Ishikawa (cell line): Measurements from ENCODE around the gene PARD3.

Source experiments
- CEBPB ChIP-seq: IDR thresholded peaks from 2 replicates; pipeline ENCODE4 v1.6.1; 2012
- CREB1 ChIP-seq: IDR thresholded peaks from 2 replicates; pipeline ENCODE4 v1.6.1; 2012; ENCODE audit warnings: low read depth
- EGR1 ChIP-seq: IDR thresholded peaks from 2 replicates; pipeline ENCODE4 v1.6.1; 2012
- EP300 ChIP-seq: IDR thresholded peaks from 2 replicates; pipeline ENCODE4 v1.6.1; 2012; ENCODE audit warnings: borderline replicate concordance
- FOXM1 ChIP-seq: IDR thresholded peaks from 2 replicates; pipeline ENCODE4 v1.6.1; 2012; ENCODE audit warnings: low read depth, borderline replicate concordance
- NFIC ChIP-seq: IDR thresholded peaks from 2 replicates; pipeline ENCODE4 v1.6.1; 2012
- RAD21 ChIP-seq: IDR thresholded peaks from 2 replicates; pipeline ENCODE4 v1.6.1; 2012; ENCODE audit warnings: low read depth
- TAF1 ChIP-seq: IDR thresholded peaks from 2 replicates; pipeline ENCODE4 v1.6.1; 2012; ENCODE audit warnings: low read depth, mild to moderate bottlenecking
- TCF12 ChIP-seq: IDR thresholded peaks from 2 replicates; pipeline ENCODE4 v1.6.1; 2012; ENCODE audit warnings: low read depth
- TEAD4 ChIP-seq: IDR thresholded peaks from 2 replicates; pipeline ENCODE4 v1.6.1; 2012
- USF1 ChIP-seq: IDR thresholded peaks from 2 replicates; pipeline ENCODE4 v1.6.1; 2012
- YY1 ChIP-seq: IDR thresholded peaks from 2 replicates; pipeline ENCODE4 v1.6.1; 2012; ENCODE audit warnings: low read depth
- ZBTB7A ChIP-seq: IDR thresholded peaks from 2 replicates; pipeline ENCODE4 v1.6.1; 2012; ENCODE audit warnings: low read depth
- TF ChIP-seq, protein P1 (sequence below): IDR thresholded peaks from 2 replicates; pipeline ENCODE4 v1.6.1; 2012; ENCODE audit warnings: low read depth, mild to moderate bottlenecking
- TF ChIP-seq, protein P2 (sequence below): IDR thresholded peaks from 2 replicates; pipeline ENCODE4 v1.6.1; 2012

The PARD3 gene

DNA sequence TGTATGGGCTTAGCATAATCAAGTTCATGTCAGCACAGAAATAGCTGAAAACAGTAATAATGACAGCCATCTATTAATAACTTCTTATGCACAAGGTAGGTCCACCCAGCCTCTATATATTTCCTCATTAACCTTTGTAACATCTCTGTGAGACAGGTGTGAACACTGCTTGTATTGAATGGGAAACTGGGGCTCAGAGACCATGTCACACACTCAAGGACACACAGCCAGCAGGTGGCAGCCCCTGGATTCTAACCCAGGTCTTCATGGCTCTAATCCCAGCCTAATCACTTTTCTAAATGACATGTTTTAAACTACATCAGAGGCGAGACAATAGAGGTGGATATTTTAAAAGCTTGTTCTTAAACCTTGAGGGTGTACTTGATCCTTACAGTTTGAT lies 591.4 kb downstream of the PARD3 start:
- TF ChIP-seq EGR1, result no peak
- no peak for TF ChIP-seq TEAD4
- TF ChIP-seq NFIC, result no peak
- no peak for TF ChIP-seq TCF12
- TF ChIP-seq RAD21, result no peak
- no peak for TF ChIP-seq CEBPB
- no peak for TF ChIP-seq USF1
- TF ChIP-seq ZBTB7A, result no peak
- TF ChIP-seq FOXM1, result no peak
- TF ChIP-seq CREB1, result no peak
- TF ChIP-seq EP300, result no peak
- TF ChIP-seq, protein P1, sequence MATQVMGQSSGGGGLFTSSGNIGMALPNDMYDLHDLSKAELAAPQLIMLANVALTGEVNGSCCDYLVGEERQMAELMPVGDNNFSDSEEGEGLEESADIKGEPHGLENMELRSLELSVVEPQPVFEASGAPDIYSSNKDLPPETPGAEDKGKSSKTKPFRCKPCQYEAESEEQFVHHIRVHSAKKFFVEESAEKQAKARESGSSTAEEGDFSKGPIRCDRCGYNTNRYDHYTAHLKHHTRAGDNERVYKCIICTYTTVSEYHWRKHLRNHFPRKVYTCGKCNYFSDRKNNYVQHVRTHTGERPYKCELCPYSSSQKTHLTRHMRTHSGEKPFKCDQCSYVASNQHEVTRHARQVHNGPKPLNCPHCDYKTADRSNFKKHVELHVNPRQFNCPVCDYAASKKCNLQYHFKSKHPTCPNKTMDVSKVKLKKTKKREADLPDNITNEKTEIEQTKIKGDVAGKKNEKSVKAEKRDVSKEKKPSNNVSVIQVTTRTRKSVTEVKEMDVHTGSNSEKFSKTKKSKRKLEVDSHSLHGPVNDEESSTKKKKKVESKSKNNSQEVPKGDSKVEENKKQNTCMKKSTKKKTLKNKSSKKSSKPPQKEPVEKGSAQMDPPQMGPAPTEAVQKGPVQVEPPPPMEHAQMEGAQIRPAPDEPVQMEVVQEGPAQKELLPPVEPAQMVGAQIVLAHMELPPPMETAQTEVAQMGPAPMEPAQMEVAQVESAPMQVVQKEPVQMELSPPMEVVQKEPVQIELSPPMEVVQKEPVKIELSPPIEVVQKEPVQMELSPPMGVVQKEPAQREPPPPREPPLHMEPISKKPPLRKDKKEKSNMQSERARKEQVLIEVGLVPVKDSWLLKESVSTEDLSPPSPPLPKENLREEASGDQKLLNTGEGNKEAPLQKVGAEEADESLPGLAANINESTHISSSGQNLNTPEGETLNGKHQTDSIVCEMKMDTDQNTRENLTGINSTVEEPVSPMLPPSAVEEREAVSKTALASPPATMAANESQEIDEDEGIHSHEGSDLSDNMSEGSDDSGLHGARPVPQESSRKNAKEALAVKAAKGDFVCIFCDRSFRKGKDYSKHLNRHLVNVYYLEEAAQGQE, result no peak
- no peak for TF ChIP-seq YY1
- TF ChIP-seq TAF1, result no peak

- TF ChIP-seq FOXM1, result no peak
- TF ChIP-seq USF1, result no peak
- TF ChIP-seq TAF1, result no peak
- no peak for TF ChIP-seq YY1
- TF ChIP-seq ZBTB7A, result no peak
- no peak for TF ChIP-seq EGR1
- no peak for TF ChIP-seq RAD21
- no peak for TF ChIP-seq CREB1
- TF ChIP-seq TCF12, result no peak
- TF ChIP-seq, protein P1, result no peak
- TF ChIP-seq CEBPB, result no peak
- TF ChIP-seq EP300, result no peak
- no peak for TF ChIP-seq NFIC
- no peak for TF ChIP-seq TEAD4
Observed at GRCh38 chr10:34222359-34222758, 592.7 kb downstream of the PARD3 start.

GRCh38 chr10:34219753-34220548 lies 595.1 kb downstream of the PARD3 start:
- no peak for TF ChIP-seq TEAD4
- TF ChIP-seq EGR1, result no peak
- TF ChIP-seq, protein P1, result no peak
- TF ChIP-seq NFIC, result no peak
- TF ChIP-seq EP300, result no peak
- TF ChIP-seq FOXM1, result no peak
- no peak for TF ChIP-seq CEBPB

DNA sequence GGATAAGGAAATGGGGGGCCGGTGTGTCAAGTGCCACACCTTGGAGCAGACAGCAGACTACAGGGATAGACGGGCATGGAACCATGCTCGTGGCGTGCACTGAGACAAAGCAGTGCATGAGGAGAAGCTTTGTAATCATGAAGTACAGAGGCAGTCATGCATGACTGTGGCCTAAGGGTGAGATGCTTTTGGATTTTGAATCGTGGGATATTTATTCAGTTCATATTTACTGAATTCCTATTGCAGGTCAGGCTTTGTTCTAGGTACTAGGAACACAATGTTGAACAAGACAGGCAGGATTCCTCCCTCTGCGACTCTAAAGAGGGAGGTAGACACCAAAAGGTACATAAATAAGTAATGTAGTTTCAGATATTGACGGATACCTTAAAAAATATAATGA lies 597.6 kb downstream of the PARD3 start:
- no peak for TF ChIP-seq ZBTB7A
- TF ChIP-seq TAF1, result no peak
- no peak for TF ChIP-seq RAD21
- TF ChIP-seq EP300, result no peak

DNA sequence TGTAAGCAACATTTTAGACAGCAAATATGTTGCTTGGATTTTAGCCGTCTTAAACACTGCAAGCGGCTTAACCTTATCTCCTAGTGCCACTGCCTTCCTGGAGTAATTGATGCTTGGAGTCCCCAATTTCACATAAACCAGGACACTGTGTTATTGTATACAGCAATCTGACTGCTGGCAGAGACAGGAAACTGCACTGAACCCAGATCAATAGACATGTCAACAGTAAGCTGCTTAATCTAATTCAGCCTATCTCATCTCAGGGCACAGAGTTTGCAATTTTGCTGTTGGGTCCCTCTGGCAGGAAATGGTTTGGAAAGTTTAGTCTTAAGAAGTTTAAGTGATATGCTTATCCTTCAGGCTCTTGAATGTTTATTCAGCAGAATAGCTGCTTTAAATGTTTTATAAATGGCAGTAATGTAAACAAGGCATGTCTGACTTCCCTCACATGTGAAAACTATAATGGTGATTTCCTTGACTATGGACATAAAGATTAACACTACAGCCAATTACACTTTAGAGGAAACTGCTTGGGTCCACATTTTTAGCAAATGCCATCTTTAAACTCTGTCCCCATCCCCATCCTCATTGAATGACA lies 598.6 kb downstream of the PARD3 start:
- no peak for TF ChIP-seq TEAD4
- TF ChIP-seq CEBPB, result no peak
- TF ChIP-seq EP300, result no peak
- no peak for TF ChIP-seq CREB1
- no peak for TF ChIP-seq TCF12
- TF ChIP-seq ZBTB7A, result no peak
- TF ChIP-seq, protein P1, result no peak
- TF ChIP-seq, protein P2, sequence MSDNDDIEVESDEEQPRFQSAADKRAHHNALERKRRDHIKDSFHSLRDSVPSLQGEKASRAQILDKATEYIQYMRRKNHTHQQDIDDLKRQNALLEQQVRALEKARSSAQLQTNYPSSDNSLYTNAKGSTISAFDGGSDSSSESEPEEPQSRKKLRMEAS, result no peak
- no peak for TF ChIP-seq RAD21
- no peak for TF ChIP-seq FOXM1
- no peak for TF ChIP-seq TAF1
- TF ChIP-seq USF1, result no peak
- no peak for TF ChIP-seq NFIC
- no peak for TF ChIP-seq EGR1
